HEK293T (cell line): ENCODE results near the gene ZBTB17.

Experiments used
- LEF1 ChIP-seq: fragments of 450-650 bp; IDR thresholded peaks from 2 replicates; pipeline ENCODE4 v1.6.1; 2017; ENCODE audit warnings: mild to moderate bottlenecking, borderline replicate concordance
- NFRKB ChIP-seq: fragments of 450-650 bp; IDR thresholded peaks from 2 replicates; pipeline ENCODE4 v1.6.1; 2016; ENCODE audit warnings: mild to moderate bottlenecking, moderate library complexity
- TF ChIP-seq, protein P1 (sequence below): fragments of 450-650 bp; IDR thresholded peaks from 2 replicates; pipeline ENCODE4 v1.6.1; 2016

- TF ChIP-seq, protein P1, sequence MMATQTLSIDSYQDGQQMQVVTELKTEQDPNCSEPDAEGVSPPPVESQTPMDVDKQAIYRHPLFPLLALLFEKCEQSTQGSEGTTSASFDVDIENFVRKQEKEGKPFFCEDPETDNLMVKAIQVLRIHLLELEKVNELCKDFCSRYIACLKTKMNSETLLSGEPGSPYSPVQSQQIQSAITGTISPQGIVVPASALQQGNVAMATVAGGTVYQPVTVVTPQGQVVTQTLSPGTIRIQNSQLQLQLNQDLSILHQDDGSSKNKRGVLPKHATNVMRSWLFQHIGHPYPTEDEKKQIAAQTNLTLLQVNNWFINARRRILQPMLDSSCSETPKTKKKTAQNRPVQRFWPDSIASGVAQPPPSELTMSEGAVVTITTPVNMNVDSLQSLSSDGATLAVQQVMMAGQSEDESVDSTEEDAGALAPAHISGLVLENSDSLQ: no peak
- TF ChIP-seq LEF1: no peak
- TF ChIP-seq NFRKB: no peak
Observed at GRCh38 chr1:15969321-15969880, 6.5 kb downstream of the ZBTB17 start.
